Measurements from ENCODE around the gene NCAPD2.

- TF ChIP-seq, protein P1, sequence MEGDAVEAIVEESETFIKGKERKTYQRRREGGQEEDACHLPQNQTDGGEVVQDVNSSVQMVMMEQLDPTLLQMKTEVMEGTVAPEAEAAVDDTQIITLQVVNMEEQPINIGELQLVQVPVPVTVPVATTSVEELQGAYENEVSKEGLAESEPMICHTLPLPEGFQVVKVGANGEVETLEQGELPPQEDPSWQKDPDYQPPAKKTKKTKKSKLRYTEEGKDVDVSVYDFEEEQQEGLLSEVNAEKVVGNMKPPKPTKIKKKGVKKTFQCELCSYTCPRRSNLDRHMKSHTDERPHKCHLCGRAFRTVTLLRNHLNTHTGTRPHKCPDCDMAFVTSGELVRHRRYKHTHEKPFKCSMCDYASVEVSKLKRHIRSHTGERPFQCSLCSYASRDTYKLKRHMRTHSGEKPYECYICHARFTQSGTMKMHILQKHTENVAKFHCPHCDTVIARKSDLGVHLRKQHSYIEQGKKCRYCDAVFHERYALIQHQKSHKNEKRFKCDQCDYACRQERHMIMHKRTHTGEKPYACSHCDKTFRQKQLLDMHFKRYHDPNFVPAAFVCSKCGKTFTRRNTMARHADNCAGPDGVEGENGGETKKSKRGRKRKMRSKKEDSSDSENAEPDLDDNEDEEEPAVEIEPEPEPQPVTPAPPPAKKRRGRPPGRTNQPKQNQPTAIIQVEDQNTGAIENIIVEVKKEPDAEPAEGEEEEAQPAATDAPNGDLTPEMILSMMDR (conservative IDR thresholded peaks at IDR 0.05): no peak
- TF ChIP-seq EZH2 (IDR thresholded peaks at IDR 0.05; ENCODE audit: low read depth): no peak
Measured at GRCh38 chr12:6530576-6531260, 36.8 kb downstream of the NCAPD2 start.
